Stimulated activated naive CD8-positive, alpha-beta T cell treated with anti-CD3 and anti-CD28 coated beads, Interleukin-15, amount 100 ng/mL, for 72 hours (primary cell): ENCODE measurements around the gene VPS18.

Source experiments
- ATAC-seq: fragments of 150-1000 bp; cut with Tn5 transposase; 2 replicates; pipeline ENCODE4 v1.10.0; 2021; ENCODE audit warnings: mild to moderate bottlenecking, moderate library complexity
- DNase-seq, 2 donors: peaks; one replicate each; pipeline ENCODE4 v3.0.0; 2021 to 2022
- H3K27ac Mint-ChIP-seq, 2 donors: one replicate each; pipeline ENCODE4 v1.8.0; 2022; ENCODE audit warnings: mild to moderate bottlenecking in 2 of 2, mixed read lengths in 2 of 2, moderate library complexity in 2 of 2
- H3K27me3 Mint-ChIP-seq: one replicate; pipeline ENCODE4 v1.8.0; 2022; ENCODE audit warnings: mixed read lengths
- H3K4me1 Mint-ChIP-seq: one replicate; pipeline ENCODE4 v1.8.0; 2022; ENCODE audit warnings: mild to moderate bottlenecking, mixed read lengths
- H3K4me3 Mint-ChIP-seq, 2 donors: one replicate each; pipeline ENCODE4 v1.8.0; 2022; ENCODE audit warnings: mild to moderate bottlenecking in 2 of 2, mixed read lengths in 2 of 2, moderate library complexity in 1 of 2
- H3K9me3 Mint-ChIP-seq, 2 donors: one replicate each; pipeline ENCODE4 v1.8.0; 2022; ENCODE audit warnings: mixed read lengths in 2 of 2

VPS18 gene

GRCh38 chr15:40921949-40922607 lies 27.8 kb downstream of the VPS18 start:
- ATAC-seq (no peak), DNase-seq (no peak)
- Mint-ChIP-seq H3K4me3 (no peak overlapping the region), H3K27me3 (peaks cover 44% of the 10 kb centered on the region), H3K4me1 (peaks cover 21% of the 10 kb centered on the region), H3K27ac (no peak overlapping the region), H3K9me3 (no peaks in the 10 kb centered on the region)

DNA sequence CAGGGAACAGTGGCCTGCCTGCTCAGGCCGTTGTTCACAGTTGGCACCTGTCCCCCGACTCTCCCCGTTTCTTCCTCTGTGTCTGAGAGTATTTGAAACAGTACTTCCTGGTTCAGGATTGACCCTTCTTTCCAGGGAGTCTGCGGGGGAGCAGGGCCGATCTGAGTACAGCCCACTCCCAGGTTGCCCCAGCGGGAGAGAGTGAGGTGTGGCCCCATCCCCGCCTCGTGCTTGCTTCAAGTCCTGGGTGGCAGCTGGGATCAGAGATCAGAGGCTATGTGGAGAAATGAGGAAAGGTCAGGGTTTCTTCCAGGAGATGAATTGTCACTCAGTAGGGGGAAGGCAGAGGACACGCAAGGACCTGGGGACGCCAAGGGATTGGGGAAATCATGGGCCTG lies 28.4 kb downstream of the VPS18 start:
- H3K4me1 Mint-ChIP-seq = peaks cover 27% of the 10 kb centered on the region
- H3K27ac Mint-ChIP-seq = peak overlapping the region in 1 of 2 donors; percentile 29
- no peaks in the 10 kb centered on the region for H3K9me3 Mint-ChIP-seq
- ATAC-seq (no peak), DNase-seq (no peak)
- peaks cover 49% of the 10 kb centered on the region for H3K27me3 Mint-ChIP-seq
- H3K4me3 Mint-ChIP-seq = no peak overlapping the region

- H3K4me1 Mint-ChIP-seq = peaks cover 36% of the 10 kb centered on the region
- DNase-seq (no peak), ATAC-seq (no peak)
- no peak overlapping the region for H3K4me3 Mint-ChIP-seq
- H3K27ac Mint-ChIP-seq = no peak overlapping the region
- H3K27me3 Mint-ChIP-seq = peaks cover 59% of the 10 kb centered on the region
- H3K9me3 Mint-ChIP-seq = no peaks in the 10 kb centered on the region
Observed at GRCh38 chr15:40923551-40923950, 29.3 kb downstream of the VPS18 start.

GRCh38 chr15:40925495-40925862 lies 31.2 kb downstream of the VPS18 start:
- Mint-ChIP-seq H3K27ac (no peak overlapping the region), H3K27me3 (peaks cover 78% of the 10 kb centered on the region), H3K4me3 (no peak overlapping the region), H3K4me1 (peaks cover 55% of the 10 kb centered on the region), H3K9me3 (no peaks in the 10 kb centered on the region)
- DNase-seq (no peak), ATAC-seq (no peak)

DNA sequence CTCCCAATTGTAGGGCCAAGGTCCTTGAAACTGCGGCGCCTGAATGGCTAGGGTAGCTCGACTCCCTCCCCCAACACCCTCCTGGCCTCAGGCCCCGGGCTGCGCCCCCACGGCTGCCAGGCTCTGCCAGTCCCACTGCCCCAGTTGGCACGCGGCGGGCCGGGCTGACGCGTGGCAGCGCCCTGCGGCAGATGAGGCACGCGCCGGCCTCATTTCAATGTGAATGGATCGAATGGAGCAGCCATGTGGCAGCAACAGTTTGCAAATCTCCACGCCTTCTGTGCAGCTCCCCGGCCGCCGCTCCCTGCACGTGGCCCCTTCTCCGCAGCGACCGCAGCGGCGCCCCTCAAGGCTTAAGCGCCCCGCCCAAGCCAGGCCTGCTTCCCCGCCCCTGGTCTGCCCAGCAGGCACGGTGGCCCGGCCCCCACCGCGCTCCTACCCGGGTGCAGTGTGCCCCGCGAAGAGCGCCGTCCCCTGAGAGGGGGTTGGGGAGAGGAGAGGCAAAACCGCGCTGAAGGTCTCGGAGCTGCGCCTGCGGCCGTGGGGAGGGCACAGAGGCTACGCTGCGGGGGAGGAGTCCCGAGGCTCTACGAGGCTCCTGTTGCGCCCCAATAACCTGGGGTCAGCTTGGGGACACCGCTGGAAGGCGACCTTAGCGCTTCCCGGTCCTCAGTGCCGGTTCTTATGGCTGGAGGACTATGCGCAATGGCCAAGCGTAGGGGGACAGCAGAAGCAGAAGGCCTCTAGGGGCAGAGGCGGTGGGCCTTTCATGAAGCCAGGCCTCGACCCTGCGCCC lies 31.8 kb downstream of the VPS18 start:
- peak; percentile 7 for ATAC-seq
- DNase-seq = no peak
- H3K4me1 Mint-ChIP-seq = peaks cover 60% of the 10 kb centered on the region
- peak overlapping the region in 1 of 2 donors; percentile 42 for H3K27ac Mint-ChIP-seq
- H3K27me3 Mint-ChIP-seq = peaks cover 84% of the 10 kb centered on the region
- H3K9me3 Mint-ChIP-seq = no peaks in the 10 kb centered on the region
- H3K4me3 Mint-ChIP-seq = peak overlapping the region; percentile 26 to 71

DNA sequence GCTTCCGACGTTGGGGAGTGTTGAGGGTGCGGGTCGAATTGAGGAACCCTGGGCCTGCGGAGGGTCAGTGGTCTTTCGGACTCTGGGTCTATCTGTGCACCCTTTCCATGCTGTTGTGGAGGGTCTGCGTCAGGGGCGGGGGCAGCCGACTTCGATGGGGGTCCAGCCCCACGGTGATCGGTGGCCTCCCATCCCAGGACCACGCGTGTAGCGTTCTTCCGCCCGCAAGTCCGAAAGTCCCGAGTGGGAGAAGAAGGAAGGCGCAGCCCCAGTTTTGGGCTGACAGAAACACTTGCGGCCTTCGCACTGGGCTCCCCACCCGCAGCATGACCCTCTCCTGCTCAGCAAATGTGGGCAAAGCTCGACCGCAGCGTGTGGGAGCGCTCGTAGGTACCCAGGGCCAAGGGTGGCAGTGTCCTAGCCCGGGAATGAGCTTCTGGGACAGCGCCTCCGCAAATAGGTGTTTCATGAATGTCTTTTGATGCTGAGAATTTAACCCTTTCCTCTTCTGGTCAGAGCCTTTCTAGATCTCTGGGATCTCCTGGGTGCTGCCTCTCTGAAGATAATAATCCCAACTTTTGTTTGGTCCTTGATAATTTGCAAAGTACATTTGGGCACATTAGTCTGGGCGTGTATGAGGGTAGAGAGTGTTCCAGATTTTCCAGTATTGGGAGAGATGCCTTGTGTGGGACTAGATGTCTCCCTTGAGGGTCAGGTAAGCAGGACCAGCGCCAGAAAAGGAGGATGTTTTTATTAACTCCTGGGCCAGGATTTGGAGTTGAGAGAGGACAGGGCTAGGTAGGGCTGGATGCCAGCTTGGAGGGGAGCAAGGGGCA lies 32.6 kb downstream of the VPS18 start:
- Mint-ChIP-seq H3K4me1 (peaks cover 64% of the 10 kb centered on the region), H3K4me3 (peak overlapping the region; percentile 38 to 71), H3K9me3 (no peaks in the 10 kb centered on the region), H3K27ac (no peak overlapping the region), H3K27me3 (peaks cover 92% of the 10 kb centered on the region)
- DNase-seq (no peak), ATAC-seq (no peak)

DNA sequence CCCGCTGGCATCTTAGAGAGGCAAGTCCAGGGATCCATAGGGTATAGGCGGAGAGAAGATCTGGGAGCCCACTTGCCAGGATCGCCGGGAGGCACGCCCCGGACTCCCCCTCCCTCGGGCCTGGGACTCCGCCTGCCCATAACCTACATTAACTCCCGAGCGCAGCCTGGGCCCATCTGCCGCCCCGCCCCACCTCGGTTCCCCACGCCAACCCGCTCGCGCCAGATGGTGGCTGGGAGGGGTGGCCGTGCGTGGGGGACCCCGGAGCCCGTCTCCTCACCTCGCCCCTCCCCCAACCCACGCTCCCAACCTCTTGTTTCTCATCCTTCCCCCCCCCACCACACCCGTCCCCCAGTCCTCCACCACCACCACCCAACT lies 33.2 kb downstream of the VPS18 start:
- Mint-ChIP-seq H3K27me3 (peaks cover 96% of the 10 kb centered on the region), H3K4me1 (peaks cover 70% of the 10 kb centered on the region), H3K9me3 (no peaks in the 10 kb centered on the region), H3K27ac (no peak overlapping the region), H3K4me3 (peak overlapping the region; percentile 54 to 71)
- no peak for DNase-seq
- no peak for ATAC-seq

DNA sequence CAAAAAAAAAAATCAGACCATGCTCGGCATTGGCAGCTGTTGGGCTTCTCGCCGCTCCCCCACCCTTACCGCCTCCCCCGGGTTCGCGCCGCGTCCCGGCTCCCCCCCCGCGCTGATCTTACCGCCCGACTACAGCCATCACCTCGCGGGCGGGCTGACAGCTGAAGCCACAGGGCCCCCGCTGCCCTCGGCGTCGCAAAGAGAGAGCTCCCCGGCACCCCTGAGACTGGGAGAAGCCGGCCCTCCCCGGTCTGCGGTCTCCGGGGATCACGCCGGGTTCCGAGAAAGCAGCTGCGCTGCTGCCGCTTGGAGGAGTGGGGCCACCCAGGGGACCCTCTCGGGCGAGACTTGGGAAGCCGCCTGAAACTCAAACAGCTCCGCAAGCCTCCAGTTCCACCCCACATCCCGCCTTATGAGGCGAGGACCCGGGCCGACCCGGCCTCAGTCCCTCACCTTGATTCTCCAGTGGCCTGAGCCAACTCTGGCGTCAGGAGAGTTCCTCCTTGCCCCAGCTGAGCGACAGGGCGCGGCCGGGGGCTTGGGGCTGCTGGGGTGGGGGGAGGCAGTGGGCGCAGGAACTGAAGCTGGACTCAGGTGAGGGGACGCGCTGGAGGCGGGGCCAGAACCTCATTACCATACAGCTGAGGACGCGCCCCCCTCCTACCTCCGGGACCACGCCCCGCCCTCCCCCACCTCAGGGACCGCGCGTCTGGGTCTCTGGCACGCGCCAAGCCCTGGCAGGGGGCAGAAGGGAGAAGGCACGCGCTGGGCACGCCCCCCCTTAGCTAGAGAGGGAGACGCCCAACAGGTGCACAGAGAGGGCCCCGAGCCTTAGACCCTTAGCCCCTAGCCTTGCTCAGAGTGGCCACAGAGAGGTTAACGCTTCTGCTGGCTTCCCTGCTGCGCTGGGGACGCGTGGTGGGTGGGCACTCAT lies 33.9 kb downstream of the VPS18 start:
- H3K4me1 Mint-ChIP-seq = peaks cover 73% of the 10 kb centered on the region
- no peaks in the 10 kb centered on the region for H3K9me3 Mint-ChIP-seq
- H3K27me3 Mint-ChIP-seq = peaks cover 95% of the 10 kb centered on the region
- peak overlapping the region; percentile 68 to 81 for H3K4me3 Mint-ChIP-seq
- ATAC-seq = no peak
- H3K27ac Mint-ChIP-seq = peak overlapping the region in 1 of 2 donors; percentile 62
- DNase-seq = no peak

DNA sequence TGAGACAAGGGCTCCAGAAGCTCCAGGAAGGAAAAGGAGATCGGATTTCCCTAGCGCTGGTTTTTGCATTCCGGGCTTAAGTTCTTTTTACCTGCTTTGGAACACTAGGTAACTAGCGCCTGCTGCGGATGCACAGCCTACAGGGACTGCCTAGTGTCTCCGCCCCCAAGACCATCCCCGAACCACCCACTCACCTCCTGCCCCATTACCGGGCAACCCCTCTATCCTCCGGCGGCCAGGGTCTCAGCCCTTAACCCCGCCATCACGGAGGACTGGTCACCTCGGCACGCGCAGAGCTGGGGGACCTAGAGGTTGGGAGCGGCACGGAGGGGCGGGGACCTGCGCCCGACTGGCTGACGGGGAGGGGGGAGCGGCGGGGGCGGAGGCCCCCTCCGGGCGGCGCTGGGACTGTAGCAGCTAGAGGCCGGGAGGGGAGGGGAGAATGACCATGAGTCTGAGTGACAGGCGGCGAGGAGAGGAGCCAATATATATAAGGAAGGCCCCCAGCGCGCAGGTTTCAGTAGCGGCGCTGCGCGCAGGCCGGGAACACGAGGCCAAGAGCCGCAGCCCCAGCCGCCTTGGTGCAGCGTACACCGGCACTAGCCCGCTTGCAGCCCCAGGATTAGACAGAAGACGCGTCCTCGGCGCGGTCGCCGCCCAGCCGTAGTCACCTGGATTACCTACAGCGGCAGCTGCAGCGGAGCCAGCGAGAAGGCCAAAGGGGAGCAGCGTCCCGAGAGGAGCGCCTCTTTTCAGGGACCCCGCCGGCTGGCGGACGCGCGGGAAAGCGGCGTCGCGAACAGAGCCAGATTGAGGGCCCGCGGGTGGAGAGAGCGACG lies 34.8 kb downstream of the VPS18 start, which contains the start of gene DLL4:
TSS of gene DLL4 (plus strand) at position 520 of the 839 bp plus-strand sequence. CDS start 329 bp downstream, outside the sequence.
- H3K27ac Mint-ChIP-seq = peak within 1 kb of the TSS; percentile 14 to 62
- DNase-seq = peak; percentile 48 to 51
- peaks cover 96% of the 10 kb centered on the region for H3K27me3 Mint-ChIP-seq
- no peaks in the 10 kb centered on the region for H3K9me3 Mint-ChIP-seq
- peaks cover 73% of the 10 kb centered on the region for H3K4me1 Mint-ChIP-seq
- peak; percentile 49 for ATAC-seq
- H3K4me3 Mint-ChIP-seq = peak within 1 kb of the TSS; percentile 68 to 81

- H3K27ac Mint-ChIP-seq = peak overlapping the region in 1 of 2 donors; percentile 14
- H3K9me3 Mint-ChIP-seq = no peaks in the 10 kb centered on the region
- DNase-seq (no peak), ATAC-seq (no peak)
- H3K4me1 Mint-ChIP-seq = peaks cover 73% of the 10 kb centered on the region
- H3K4me3 Mint-ChIP-seq = peak overlapping the region; percentile 68 to 81
- H3K27me3 Mint-ChIP-seq = peaks cover 88% of the 10 kb centered on the region
Observed at GRCh38 chr15:40929660-40930429, 35.6 kb downstream of the VPS18 start.

- Mint-ChIP-seq H3K27ac (no peak overlapping the region), H3K9me3 (no peaks in the 10 kb centered on the region), H3K27me3 (peaks cover 80% of the 10 kb centered on the region)
Observed at GRCh38 chr15:40930430-40931299, 36.4 kb downstream of the VPS18 start.

DNA sequence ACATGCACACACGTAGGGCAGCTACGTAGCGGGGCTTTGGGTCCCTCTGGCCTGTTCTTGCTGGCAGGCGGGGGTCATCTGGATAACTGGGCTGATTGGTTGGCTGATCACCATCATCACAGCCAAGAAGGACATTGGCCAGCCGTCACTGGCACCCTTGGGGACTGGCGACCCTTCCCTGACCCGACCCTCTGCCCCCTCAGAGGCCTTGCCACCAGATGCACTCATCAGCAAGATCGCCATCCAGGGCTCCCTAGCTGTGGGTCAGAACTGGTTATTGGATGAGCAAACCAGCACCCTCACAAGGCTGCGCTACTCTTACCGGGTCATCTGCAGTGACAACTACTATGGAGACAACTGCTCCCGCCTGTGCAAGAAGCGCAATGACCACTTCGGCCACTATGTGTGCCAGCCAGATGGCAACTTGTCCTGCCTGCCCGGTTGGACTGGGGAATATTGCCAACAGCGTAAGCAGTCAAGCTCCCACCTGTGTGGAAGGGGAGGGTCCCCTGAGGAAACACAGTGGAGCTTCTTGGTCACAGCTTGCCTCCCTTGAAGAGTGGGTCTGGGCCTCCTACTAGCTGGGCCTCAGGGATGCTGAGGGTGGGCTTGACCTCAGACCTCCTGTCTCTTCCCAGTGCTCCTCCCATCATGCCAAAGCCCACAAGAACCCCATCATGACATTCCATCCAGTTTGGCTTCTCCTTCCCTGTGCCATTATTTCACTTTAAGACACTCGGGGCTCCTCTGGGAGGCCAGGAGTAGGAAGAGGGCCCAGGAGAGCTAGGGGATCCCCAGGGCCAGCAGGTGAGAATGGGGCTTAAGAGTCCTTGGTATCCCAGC lies 37.3 kb downstream of the VPS18 start:
- Mint-ChIP-seq H3K4me3 (peak overlapping the region; percentile 63 to 81), H3K27ac (no peak overlapping the region), H3K27me3 (peaks cover 71% of the 10 kb centered on the region), H3K4me1 (peaks cover 57% of the 10 kb centered on the region), H3K9me3 (no peaks in the 10 kb centered on the region)
- DNase-seq = no peak
- ATAC-seq = no peak

More at GRCh38 chr15:40930430-40931299, 36.4 kb downstream of the VPS18 start:
- peak overlapping the region; percentile 63 to 81 for H3K4me3 Mint-ChIP-seq
- DNase-seq (peak; percentile 66 to 71), ATAC-seq (peak; percentile 69)
- H3K4me1 Mint-ChIP-seq = peaks cover 65% of the 10 kb centered on the region
